Transverse colon (tissue), 4 donors: ENCODE results near the gene MOB3C.

Source experiments
- CTCF ChIP-seq, 5 experiments: fragments of 200-600 bp in 3 of 5; fragments of 450-650 bp in 2 of 5; sonication (generic) in 3 of 5; IDR thresholded peaks; 1 replicate in 2 of 5; 2 replicates in 3 of 5; pipeline ENCODE4 v1.5.1; 2016 to 2017; ENCODE audit warnings: antibody characterized with exemption in 5 of 5, inconsistent platforms in 3 of 5, mild to moderate bottlenecking in 2 of 5, moderate library complexity in 1 of 5
- EP300 ChIP-seq: sonication (generic); formaldehyde crosslinking; IDR thresholded peaks from one replicate; pipeline ENCODE4 v1.6.1; 2017; ENCODE audit warnings: antibody characterized with exemption, low read depth
- POLR2A ChIP-seq: fragments of 450-650 bp; IDR thresholded peaks from one replicate; pipeline ENCODE4 v1.6.1; 2016; ENCODE audit warnings: antibody characterized with exemption, mild to moderate bottlenecking, moderate library complexity
- POLR2AphosphoS5 ChIP-seq, 3 donors: sonication (generic); formaldehyde crosslinking; IDR thresholded peaks; one replicate each; pipeline ENCODE4 v1.6.1; 2016; ENCODE audit warnings: antibody characterized with exemption in 3 of 3

DNA sequence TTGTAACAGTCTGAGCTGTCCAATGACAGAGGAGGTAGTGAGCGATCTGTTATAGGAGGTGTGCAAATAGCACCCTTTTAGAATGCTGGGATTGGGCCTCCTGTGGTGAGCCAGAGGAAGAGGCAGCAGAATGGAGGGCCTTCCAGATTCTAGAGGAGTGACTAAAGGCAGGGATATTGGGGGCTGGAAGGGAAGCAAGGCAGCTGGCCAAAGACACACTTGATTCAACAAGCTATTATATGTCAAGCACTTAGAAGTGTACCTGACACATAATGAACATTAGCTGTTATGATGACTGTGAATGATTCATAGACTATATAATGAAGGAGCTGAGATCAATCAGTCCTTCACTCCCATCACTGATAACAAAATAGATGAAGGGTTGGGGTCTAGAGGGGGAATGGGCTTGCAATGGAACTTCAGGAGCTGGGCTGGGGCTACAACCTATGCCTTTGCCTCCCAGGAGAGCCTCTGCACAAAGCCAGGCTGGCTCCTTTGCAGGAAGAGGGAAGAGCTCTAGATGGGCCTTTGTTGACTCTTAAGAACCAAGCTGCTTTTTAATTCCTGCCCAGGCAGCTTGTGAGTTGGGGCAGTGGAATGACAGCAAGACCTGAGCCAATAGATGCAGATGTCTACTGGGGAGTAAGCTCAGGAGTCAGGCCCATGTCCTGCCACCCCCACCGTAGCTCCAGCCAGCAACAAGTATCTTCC is 10.2 kb downstream of the MOB3C start:
- TF ChIP-seq EP300 (no peak), POLR2AphosphoS5 (IDR thresholded peaks at IDR 0.05) (no peak), CTCF (IDR thresholded peaks at IDR 0.05) (no peak), POLR2A (no peak)
